PC-3 (cell line): ENCODE data around the gene SLC35A4.

Experiments used
- CTCF ChIP-seq: fragments of 300-600 bp; sonication (generic); conservative IDR thresholded peaks from 2 replicates; pipeline ENCODE4 v1.5.1; 2017; ENCODE audit warnings: antibody characterized with exemption, low read depth, mild to moderate bottlenecking, low read length
- EZH2phosphoT487 ChIP-seq: fragments of 300-600 bp; sonication (generic); IDR thresholded peaks from 2 replicates; pipeline ENCODE4 v1.6.1; 2018; ENCODE audit warnings: mild to moderate bottlenecking, antibody characterized with exemption, low read length, borderline replicate concordance

- TF ChIP-seq CTCF (no peak), EZH2phosphoT487 (no peak)
These were observed 6.1 kb upstream of the SLC35A4 start for GRCh38 chr5:140558542-140558941.
